Nucleus accumbens (tissue), 56 donors: ENCODE measurements around the gene KAZN.

Source experiments
- DNase-seq, 56 donors: peaks; one replicate each; lab custom pipeline; 2025; lab: John Stamatoyannopoulos, UW

KAZN gene

DNA sequence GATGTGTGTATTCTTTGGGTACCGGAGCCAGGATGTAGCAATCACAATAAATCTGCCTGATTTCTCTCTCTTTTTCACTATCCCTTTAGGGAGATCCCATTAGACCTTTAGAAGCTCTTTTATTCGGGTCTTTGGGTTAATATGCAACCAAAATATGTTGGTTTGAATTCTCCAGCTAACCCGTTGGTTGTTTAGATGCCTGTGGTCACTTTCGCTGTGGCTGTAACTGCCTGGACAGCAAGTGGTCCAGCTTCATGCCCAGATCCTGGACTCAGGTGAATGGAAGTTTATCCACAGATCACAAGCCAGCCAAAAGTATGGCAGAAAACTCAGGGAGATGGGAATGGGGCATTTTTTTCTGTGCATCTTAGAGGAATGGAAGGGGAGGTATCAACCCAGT is 12.3 kb downstream of the KAZN start:
- no peak for DNase-seq

DNA sequence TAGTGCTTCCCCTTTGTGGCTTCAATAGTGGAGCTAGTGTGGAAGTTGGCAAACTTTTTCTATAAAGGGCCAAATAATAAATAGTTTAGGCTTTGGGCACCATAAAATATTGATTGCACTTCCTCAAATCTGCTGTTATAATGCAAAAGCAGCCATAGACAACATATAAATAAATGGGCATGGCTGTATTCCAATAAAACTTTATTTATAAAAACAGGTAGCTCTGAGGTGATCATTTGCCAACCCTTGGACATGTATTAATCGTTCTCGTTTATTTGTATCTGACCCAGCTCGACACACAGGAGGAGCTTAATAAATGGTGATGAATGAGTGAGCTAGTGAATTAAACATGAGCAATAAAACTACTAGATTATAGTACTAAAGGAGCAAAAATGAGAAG is 13.3 kb downstream of the KAZN start:
- DNase-seq, result no peak

DNA sequence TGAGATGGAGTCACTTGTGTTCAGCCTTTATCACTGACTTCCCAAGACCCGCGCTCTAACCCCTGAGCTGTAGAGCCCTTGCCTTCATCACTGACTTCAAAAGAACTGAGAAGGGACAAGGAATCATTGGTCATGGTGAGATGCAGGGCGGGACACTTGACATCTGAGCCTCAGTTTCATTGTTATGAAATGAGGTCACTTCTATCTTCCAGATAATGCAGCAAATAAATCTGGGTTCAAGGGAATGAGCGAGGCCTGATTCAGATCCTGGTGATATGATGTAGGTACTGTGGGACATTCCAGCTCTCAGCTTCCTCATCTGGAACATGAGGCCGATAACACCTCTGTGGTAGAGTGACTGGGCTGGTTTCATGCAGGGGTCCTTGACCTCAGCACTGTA is 13.8 kb downstream of the KAZN start:
- no peak for DNase-seq

DNA sequence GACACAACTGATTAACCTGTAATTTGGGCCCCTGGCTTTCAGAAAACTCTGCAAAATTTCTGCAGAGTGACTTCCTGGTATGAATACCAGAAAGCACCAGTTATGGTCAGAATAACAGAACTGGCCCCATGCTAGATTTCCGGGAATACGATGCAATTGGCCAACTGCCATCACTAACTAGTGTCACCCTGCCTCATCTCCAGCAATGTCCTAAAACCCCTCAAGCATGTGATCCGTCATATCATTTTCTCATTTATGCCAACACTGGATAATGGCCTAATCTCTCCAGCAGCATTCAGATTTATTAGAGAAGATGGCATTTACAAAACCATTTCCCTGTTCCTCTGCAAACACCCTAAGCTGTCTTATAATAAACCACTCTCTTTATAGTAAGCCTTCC is 15.4 kb downstream of the KAZN start:
- DNase-seq, result peak in 6 of 56 donors; percentile 14 to 41 (median 27)

DNA sequence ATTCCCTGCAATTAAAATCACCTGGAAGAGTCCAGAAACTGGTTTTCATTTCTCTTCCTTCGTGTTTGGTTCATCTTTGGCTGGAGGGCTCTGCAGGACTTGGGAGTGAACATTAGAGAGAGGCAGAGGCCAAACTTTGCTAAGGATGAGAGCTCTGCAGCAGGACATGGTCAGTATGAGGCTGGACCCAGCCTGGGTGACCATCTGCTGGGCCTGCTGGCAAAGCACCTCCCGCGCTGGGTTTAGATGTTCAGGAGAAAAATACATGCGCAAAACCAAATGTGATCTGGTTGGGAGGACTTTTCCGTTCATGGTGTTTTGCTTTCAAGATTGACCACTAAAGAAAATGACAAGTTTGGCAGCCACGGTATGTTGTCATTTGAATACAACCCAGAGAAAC is 15.9 kb downstream of the KAZN start:
- peak in 10 of 56 donors; percentile 3 to 36 (median 14) for DNase-seq

DNA sequence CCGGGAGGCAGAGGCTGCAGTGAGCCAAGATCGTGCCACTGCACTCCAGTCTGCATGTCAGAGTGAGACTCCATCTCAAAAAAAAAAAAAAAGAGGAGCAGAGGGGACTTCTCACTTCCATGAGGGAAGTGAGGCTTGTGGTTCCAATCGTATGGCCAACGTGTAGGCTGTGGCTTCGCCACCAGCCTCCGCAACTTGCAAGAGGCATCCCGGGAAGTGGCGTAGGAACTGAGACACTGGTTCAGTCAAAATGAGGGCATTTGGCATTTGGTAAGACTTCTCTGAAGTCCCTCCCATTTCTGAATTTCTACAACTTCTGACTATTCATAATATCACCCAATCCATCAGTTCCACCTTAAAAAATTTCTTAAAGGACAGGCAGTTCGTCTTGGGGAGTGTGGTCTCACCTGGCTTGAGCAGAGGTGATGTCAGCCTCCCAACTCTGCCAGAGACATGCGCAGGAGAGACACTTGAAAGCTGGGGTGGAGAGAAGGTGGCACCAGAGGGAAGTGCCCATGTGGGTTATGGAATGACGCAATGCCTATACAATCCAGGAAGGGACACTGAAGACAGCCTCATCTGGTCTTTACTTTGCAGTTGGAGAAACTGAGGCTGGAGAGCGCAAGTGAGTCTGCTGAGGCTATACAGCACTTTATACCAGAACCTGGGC is 17.2 kb downstream of the KAZN start:
- DNase-seq, result no peak

DNA sequence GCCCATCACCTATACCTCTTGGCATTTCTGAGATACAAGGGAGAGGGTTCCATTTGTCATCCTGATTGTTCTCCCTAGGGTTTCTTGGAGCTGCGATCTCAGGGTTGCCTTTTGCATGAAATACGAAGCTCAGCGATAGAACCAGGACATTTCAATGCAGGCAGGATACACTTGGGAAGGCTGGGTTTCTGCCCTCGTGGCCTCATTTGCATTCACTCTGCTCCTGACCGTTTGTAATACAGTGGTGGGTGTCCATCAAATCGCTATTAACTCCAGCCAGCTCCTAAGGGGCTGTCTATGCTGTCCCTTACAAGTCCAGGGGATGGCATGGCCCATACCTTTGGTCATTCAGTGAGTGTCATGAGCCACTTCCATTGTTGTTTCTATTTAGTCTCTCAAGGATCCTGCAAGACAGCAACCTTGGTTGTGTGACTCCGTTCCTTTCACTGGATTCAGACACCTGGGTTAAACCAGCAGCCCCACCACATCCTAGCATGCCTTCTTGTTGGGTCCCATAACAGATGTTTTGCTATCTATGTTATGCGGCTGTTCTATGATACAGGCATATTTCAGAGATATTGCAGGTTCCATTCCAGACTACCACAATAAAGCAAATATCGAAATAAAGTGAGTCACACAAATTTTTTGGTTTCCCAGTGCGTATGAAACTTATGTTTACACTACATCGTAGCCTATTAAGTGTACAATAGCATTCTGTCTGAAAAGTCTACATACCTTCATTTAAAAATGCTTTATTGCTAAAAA is 18.3 kb downstream of the KAZN start:
- DNase-seq, result no peak

DNA sequence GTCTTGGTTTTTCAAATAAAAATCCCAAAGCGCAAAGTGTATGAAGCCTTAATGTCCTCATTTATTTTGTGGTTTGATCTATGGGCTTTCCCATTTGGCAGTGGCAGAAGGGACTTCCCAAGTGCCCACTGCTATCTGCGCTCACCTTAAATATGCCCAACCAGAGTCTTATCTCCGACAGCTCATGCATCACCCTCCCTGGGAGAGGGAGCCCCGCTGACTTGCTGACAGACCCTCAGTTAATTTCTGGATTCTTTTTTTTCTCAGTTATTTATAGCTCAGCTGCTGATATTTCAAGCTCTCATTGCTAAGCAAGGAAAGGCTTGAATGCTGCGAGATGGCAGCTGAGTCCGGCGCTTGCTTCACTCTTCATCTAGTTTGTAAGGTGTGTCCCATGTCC is 19.3 kb downstream of the KAZN start:
- DNase-seq, result no peak

DNA sequence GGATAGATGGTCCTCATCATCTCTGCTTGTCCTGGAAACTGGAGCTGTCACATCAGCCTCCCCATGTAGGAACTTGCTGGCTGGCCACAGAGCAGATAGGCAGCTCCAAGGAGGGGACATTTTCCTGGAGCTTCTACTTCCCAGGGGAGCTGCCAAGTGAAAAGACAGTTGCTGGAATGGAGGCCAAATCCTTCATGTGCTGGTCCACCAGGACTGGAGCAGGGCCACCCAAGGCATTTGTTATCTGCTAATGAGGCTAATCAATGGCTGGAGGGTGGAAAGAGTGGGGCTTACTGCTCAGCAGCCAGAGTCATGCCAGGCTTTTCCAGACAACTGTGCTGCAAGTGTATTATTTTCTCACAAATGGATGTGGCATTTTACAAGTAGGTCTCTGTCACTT is 22.5 kb downstream of the KAZN start:
- DNase-seq, result no peak

DNA sequence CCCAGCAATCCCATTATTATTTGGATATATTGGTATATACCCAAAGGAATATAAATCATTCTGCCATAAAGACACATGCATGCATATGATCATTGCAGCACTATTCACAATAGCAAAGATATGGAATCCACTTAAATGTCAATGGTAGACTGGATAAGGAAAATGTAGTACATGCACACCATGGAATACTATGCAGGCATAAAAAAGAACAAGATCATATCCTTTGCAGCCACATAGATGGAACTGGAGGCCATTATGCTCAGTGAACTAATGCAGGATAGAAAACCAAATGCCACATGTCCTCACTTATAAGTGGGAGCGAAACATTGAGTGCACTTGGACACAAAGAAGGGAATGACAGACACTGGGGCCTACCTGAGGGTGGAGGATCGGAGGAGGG is 24.6 kb downstream of the KAZN start:
- DNase-seq, result no peak

DNA sequence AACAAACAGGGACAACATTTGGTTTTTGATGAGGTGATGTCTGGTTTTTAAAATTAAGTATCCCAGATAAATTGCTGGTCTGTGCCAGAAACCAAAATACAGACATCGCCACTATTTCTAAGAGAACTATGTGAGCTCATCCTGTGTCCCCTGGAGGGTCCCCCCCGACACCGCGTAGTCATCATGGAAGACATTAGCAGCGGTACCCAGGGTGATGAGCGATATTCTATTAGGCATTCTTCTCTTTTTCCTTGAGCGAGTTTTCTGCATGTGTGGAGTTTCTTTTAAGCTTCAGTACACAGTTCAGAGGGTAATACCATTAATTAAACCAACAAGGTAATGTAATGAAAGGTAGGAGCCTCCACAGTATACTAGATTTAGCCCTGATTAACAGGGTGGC is 26.5 kb downstream of the KAZN start:
- DNase-seq, result no peak

DNA sequence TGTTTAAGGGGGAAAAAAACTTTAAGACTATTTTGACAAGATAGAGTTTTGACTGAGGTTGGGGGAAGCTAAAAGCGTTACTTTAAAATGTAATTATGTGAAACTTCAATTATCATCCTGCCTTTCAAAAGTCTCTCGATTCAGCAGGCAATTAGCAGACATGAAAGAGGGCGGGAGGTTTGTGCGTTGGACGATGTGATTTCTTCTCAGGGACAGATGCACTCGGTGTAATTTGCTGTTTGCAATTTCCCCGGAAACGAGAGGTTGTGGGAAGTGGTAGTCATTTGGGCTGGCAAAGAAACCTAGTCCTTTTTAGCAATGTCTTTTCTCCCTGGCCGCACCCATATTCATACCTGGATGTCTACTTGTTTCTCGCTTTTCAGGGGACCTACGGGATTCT is 27.1 kb downstream of the KAZN start:
- DNase-seq, result peak in 18 of 56 donors; percentile 5 to 62 (median 18)

DNA sequence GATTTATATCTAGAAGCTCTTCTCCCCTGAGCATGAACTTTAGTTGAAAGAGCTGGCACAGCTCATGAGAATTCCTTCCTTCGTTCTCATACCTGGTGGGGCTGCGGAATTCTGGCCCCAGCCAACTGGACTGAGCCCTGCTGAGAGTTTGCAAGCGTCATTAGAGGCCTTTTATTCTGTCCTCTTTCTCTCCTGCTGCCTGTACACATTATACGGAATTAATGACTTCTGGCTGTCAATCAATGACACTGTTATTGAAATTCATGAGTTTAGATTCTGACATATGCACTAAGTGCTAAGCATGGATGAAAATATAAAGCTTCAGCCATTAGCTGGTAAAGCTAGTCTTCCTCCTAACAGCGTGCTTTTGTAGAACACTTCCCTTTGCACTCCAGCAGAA is 27.5 kb downstream of the KAZN start:
- no peak for DNase-seq

DNA sequence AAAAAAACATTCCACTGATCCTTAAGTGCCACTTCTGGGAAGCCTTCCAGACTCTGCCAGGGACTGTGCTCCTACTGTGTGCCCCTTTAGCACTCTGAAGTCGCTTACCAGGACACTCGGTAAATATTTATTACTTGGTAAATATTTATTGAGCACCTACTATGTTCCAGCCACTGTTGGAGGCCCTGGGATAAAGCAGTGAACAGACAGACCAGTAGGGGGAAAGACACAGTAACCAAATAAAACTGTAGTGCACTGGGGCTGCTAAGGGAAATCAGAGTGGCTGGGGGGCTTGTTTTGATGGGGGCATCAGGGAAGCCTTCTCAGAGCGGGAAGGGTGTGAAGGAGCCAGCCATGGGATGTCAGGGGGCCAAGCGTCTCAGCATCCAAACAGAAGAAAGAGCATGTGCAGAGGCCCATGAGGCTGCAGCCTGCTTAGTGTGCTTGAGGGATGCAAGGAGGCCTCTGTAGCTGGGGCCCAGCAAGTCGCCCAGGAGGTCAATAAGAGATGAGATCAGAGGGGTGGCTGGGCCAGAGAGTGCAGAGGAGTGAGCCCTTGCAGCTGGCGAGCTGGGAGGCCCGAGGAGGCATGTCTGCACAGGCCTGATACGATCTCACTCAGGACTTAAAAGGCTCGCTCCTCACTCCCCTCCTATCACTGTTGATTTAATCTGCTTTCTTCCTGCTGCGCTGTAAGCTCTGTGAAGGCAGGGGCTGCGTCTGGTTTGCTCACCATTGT is 28.6 kb downstream of the KAZN start:
- DNase-seq, result peak in 17 of 56 donors; percentile 12 to 62 (median 35)

DNA sequence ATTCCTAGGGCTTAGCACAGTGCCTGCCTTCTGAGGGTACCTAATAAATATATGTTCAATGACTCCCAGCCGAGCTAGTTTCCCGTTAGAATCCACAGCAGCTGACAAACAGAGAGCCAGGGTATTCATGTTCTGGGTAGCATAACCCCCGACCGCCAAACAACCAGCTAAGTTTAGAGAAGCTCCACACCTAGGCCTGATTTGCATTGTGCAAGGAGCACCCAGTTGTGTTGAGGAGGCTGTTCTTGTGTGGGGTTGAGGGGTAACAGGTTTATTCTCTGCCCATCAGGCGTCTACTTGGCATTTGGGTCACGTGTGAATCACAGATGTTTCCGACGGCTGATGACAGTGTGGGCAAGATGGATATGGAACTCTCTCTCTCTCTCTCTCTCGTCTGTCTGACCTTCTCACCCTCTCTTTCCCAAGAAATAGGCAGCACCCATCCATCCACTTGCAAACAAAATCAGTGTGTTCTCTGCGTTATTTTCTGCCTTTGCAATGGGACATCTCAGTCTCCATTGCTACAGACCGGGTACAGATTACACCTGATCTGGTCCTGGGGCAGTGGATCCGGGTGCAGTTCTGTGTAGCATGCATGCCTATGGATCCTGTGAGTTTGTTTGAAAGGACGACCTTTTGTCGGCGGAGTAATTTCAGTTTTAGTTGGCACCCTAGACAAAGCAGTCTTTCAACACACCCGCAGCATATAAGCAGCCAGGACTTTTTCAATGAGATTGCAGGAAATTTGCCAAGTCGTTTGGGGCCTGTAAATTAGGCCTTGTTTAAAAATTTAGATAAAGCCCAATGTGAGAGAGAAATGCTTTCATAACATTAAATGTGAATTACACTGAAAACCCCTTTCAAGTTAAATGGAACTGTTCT is 29.4 kb downstream of the KAZN start:
- DNase-seq, result peak in 39 of 56 donors; percentile 11 to 79 (median 44)

DNA sequence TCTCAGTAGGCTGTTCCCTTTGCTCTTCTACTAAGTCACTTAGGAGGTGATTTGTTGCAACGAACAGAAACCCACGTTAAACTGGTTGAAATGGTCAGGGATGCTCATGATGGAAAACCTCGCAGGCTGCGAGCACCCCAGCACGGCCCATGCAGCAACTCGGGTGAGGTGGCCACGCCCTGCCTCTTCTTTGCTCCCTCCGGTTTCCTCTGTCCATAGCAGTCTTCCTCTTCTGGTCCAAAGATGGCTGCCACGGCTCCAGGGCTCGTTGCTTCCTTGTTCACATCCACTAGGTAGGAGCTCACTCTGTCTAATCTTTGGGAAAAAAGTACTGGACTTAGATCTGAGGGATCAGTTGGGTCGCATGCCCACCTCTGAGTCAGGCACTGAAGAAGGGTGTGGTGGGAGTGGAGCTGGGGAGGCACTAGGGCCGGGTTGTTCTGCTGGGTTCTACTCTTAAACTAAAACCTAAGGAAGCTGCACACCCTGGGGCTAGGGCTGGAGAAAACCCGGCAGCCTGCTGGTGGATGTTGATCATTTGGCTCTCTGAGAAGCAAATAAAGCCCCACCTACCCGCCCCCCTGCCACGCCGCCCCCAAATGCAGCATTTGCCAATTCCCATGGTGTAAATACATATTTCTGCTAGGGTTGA is 31.0 kb downstream of the KAZN start:
- no peak for DNase-seq

DNA sequence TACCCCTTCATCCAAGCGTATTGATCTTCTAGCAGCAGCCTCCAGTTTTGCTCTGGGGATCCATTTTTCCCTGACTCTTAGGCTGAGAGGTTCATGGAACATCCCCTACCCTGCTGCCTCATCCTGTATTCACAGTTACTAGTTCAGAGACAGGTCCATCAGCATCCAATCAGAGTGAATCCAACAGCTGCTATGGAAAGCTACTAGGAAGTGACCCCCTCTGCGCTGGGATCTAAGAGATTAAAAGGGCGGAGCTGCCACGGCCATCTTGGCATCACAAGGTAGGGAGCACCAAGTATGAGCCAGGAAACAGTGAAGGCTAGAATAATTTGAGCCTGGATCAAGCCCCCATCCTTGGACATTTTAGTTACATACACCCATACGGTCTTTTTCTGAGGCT is 32.5 kb downstream of the KAZN start:
- DNase-seq, result no peak

DNA sequence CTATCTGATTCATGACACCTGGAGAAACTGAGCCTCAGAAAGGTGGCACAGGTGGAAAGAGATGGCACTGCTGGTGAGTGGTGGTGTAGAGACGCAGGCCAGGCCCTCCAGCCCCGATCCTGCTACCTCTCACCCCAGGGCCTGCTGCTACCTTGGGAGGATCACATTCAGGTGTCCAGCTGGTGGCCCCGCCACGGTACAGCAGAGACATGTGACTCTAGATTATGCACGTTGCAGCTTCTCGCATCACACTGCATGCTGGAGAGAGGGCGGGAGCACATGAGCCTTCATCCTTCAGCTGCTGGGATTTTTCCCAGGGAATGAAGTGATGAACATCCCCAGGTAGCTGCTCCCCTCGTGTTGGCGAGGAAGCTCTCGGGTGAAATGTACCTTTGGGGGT is 32.9 kb downstream of the KAZN start:
- no peak for DNase-seq

DNA sequence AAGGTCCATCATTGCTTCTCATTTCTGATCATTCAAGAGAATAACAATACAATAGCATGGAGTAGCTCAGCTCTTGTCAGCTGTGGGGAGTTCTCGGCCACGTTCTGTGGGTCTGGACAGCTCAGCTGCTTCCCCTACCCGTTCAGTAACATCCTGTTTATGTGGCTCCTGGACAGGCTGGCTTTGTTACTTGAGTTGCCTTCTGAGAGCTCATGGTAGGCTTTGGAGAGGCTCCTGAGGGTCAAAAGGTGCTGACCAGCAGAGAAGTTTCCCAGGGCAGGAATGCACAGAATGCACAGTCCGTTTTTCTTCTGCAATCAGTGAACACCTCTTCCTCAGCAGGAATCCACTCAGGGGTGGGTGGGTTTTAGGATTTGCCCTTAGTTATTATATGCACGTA is 36.0 kb downstream of the KAZN start:
- no peak for DNase-seq

DNA sequence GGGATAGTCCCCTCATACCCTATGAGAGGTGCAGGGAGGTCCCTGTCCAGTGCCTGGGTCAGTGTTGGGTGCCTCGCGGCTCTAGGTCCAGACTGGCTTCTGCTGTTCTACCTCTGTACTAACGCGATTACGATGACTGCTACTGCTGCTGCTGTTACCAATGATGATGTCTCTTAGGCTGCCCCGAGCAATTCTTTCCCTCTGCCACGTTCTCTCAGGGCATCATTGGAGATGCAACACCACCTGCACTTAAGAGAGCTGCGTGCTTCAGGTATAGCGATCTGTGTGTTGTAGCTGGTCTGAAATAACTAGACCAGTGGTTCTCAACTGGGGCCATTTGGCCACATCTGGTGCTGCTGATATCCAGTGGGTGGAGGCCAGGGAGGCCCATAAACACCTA is 36.9 kb downstream of the KAZN start:
- no peak for DNase-seq
